HT-29 (cell line): ENCODE data around the gene PFKFB3. TPM values are rescaled to one million over a fixed set of nuclear protein-coding genes. Genes with fewer than 3 reads are reported as not detected.
"Not testable (repeated sequence)": the region's sequence is repeated elsewhere in the genome, so short reads cannot be mapped to it uniquely, and the experiment has no call there.

Experiments
- DNase-seq: peaks from one replicate; pipeline ENCODE4 v3.0.0-alpha.2; 2015; ENCODE audit warnings: low spot score
- total RNA-seq: library from RNA; depleted of rRNA; stranded (reverse); fragments of >200 nt; shearing (Covaris generic); gene quantifications from 2 replicates; pipeline ENCODE4 v1.2.3, GENCODE V29; 2014

Gene PFKFB3
- total RNA-seq, 1 experiment from 2014 or later, result 15.2 TPM

DNA sequence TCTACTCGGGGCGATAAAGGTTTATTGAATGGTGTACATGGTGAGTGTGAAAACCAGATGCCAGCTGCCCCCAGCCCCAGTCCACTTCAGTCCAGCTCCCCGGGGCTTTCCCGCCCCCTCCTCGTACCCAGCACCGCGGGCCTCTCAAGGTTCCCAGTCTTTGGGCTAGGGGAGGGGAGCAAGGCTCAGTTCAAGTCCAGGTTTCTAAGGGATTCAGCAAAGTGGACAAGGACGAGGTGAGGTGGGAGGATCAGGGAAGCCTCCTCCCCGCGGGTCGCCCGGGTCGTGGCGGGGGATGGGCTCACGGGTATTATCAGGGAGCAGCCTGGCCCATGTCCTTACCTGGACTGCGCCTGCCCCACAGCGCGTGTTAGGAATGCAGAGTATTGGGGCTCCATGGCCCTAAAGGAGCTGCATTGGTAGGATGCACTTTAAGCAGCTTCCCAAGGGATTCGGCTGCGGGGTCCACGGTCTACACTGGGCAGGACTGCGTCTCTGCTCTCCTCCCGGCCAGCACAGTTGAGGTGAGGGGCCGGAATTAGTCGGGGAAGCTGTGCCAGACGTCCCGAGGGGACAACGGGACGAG is 541 bp upstream of the PFKFB3 start:
- DNase-seq, result no peak

DNA sequence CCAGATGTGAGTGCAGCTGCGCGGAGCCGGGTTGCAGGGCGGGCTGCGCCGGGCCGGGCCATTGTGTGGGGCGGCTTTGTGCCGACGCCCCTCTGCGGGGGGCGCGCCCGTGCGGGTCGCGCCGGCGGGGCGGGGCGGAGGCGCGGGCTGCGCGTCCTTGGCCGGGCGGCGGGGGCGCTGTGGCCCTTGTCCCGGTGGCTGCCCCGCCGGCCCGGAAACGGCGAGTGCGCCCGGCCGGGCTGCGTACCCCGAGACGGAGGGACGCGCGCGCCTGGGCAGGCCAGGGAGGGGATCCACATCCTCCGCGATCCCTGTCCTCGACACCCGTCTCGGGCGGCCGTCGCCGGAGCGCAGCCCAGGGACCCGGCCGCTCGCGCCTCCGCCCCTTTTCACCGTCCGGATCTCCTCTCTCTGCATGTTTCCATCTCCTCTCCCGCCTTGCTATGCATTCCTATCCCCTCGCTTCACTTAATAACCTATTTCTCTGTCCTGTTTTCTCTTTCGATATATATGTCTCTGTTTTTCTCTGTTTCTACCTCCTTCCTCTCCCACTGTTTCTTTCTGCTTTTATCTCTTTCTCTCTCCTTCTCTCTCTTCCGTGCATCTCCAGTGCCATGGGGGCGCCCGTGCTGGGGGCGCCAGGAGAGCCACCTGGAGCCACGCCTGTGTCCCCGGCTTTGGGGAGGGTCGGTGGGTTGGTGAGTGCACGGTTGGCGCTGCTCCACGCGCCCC is 765 bp downstream of the PFKFB3 start:
- DNase-seq, result peak; percentile 30

DNA sequence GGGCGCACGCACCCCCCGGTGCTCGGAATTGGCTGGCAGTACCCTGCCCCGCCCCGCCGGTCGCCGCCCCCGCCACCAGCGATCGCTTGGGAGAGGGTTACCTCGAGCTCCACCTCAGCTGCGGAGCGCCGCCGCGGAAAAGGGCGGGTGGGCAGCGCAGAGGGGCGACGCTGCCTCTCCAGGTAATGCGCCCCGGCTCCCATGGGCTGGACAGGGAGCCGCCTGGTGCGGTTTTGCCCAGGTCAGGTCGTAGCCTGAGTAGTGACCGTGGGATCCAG is 1.3 kb downstream of the PFKFB3 start:
- peak; percentile 24 for DNase-seq

DNA sequence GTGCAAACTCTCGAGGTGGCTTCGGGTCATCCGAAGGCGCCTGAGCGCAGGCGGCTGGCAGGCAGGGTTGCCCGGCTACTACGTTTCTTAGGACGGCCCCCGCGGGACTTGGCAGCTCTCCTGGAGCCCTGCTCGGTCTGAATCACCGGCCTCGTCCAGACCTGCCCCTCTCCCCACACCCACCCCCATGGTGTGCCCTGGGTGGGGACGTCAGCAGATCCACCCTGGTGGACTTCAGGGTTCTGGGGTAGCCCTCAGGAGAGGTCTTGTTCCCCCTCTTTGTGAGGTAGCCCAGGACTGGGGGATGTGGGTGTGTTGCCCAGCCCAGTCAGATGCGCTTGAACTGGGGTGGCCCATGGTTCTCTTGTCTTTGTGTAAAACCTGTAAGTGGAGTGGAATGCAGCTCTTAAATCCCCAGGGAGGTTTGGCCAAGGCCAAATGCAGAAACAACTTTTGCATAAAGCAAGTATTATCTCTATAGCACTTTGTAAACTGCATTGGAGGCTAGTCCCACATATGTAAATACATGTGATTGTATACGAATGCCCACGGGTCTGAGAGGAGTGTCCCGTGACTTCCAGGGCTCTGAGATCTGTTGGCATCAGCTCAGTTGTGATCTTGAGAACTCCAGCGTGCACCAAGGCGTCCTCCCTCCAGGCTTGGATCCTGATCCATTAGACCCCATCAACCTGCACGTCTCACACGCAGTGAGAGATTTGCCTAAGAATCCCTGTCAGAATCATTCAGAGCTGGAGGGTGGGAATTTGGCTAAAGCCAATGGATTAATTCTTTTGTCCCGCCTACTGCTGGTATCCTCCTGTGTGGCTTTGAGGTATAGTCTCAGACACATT is 1.8 kb downstream of the PFKFB3 start:
- DNase-seq, result no peak

DNA sequence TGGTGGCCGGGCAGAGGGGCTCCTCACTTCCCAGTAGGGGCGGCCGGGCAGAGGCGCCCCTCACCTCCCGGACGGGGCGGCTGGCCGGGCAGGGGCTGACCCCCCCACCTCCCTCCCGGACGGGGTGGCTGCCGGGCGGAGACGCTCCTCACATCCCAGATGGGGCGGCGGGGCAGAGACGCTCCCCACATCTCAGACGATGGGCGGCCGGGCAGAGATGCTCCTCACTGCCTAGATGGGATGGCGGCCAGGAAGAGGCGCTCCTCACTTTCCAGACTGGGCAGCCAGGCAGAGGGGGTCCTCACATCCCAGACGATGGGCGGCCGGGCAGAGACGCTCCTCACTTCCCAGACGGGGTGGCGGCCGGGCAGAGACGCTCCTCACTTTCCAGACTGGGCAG is 3.8 kb downstream of the PFKFB3 start:
- not testable (repeated sequence) for DNase-seq

DNA sequence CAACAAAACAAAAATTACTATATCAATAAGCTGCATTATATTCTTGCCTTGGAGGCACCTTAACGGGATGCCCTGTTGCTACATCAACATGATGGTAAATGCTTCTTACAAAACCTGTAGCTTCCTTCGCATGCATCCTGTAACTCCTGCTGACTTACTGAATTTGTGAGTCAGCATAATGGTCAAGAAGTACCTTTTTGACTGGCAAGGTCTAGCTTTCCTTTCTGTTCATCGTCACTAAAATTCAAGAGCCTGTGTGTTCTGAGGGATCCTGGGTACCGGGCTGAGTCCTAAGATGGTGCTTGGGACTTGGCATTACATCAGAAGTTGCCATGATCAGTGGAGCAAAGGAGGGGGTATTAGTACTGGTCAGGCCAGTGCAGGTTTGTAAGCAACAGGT is 4.9 kb downstream of the PFKFB3 start:
- no peak for DNase-seq

DNA sequence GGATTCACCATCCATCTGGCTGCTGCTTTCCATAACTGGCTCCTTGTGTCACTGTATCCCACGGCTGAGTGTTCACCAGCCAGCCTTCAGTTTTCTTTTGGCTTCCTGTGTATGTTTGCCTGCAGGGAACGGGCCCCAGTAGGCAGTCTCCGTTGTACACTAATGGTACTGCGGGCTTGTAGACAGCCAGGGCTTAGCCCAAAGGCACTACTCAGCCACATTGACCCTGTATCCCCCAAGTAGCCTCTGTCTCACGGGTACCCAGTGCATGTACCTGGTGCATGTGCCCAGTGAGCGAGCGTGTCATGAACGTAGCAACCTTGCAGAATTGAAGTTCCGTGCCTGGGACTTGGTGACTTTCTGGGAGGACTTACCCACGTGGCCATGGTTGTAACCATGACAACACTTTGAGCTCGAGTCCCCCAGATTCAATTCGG is 6.1 kb downstream of the PFKFB3 start:
- no peak for DNase-seq

DNA sequence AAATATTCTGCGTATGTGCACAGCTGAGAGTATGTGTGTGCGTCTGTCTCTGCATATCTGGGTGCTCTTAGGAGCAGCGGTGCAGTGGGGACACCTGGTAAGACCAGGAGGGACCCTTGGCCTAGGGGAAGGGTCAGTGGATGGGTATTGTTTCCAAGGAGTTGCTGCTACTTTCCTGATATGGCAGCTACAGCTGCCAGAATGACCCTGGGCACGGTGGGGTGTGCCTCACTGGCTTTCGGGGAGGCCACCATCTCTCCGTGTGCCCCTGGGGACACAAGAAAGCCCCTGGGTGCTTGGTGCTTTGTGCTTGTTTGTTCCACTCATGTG is 8.6 kb downstream of the PFKFB3 start:
- DNase-seq, result no peak

DNA sequence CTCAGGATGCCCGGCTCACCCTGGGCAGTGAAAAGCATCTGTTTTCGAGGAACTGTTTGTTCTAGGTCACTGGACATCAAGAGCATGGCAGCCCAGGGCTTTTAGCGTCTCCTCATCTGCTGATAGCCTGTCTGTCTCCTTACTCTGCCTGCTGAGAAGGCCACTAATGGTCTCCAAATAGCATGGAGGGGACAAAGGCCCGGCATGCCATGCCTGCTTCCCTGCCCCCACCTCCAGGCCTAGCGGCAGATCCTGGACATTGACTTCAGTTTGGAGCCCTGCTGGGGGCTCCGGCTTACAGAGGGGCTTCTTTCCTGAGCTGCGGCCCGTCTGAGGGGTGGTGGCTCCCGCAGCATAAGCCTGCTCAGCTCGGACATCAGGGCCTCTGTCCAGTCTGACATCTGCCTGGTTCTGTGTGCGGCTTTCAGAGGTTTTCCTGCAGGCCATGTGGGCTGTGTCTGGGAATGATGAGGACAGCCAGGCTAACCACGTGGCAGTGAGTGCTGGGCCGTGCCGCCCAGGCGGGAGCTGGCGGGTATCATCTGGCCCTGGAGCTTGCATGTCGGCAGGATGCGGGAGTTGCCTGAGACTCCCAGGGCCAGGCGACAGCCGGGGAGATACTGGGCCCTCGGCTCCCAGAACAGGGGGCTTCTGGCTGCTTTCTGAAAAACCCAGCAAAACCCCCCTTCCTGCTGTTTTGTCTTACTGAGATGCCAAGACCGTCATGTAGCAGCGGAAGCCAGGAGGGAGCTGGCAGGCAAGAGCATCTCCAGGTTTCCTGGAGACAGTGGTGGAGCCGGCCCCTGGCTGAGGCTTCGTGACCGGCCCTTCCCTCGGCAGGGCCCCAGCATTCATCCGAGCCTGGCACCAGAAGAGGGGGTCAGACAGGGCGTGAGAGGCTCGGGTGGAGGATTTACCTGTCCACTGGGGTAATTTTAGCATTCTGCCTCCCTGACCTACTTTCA is 9.2 kb downstream of the PFKFB3 start:
- no peak for DNase-seq

DNA sequence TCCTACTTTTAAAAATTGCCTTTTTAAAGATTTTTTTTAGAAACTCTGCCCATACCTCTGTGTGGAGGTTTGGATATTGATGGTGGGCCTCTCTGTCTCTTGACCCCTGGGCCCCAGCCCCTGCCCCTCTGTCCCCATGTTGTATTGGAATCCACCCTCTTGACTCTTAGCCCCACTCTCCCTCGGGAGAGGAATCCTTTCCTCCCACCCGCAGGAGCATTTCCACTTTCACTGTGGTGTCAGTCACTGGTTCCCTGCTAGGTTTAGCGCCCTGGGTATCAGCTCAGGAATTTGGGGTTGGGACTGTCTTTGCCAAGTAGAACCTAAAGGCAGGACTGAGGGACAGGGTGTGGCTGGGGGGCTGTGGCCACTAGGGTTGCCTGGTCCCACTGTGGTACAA is 10.1 kb downstream of the PFKFB3 start:
- DNase-seq, result no peak

DNA sequence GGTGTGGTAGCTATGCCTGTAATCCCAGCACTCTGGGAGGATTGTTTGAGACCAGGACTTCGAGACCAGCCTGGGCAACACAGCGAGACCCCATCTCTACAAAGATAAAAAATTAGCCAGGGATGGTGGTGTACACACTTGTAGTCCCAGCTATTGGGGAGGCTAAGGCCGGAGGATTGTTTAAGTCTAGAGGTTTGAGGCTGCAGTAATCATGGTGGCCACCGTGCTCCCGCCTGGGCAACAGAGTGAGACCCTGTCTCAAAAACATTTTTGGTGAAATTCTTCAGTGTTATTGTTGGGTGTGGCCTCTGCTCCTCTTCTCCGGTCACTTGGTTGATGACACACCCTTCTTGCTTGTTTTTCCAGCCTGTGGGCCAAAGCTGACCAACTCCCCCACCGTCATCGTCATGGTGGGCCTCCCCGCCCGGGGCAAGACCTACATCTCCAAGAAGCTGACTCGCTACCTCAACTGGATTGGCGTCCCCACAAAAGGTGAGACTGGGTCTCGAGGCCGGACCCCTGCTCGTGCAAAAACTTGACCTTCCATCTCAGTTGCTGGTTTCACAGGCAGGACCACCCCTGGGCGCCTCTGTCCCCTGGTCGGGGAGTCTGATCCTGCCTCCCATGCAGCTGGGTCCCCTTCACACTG is 10.6 kb downstream of the PFKFB3 start:
- DNase-seq, result no peak

DNA sequence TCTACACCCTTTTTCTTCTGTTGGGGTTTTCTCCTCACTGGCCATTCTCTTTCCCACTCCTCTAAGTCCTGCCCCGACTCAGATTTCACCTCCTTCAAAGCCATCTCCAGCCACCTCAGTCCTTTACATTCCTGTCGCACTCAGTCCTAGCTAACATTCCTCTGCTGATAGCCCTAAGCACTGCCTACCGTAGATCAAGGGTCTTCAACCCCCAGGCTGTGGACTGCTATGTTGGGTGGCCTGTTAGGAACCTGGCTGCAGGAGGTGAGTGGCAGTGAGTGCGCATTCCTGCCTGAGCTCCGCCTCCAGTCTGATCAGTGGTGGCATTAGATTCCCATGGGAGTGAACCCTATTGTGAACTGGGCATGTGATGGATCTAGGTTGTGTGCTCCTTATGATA is 11.2 kb downstream of the PFKFB3 start:
- DNase-seq, result no peak

DNA sequence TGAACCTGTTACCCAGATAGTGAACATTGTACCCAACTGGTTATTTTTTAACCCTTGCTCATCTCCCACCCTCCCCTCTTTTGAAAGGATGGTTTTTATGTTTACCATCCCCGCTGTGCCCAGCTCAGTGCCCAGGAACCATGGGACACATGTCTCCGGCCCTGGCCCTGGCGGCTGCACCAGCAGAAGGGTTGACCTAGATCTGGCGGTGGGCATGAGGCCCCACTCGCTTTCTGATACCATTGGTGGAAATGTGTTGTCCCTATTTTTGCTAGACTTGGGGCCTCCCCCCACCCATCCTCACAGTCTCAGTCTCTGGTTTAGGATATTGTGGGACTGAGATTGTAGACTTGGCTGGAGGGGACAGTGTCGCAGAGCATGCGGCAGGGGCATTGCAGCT is 11.9 kb downstream of the PFKFB3 start:
- no peak for DNase-seq

DNA sequence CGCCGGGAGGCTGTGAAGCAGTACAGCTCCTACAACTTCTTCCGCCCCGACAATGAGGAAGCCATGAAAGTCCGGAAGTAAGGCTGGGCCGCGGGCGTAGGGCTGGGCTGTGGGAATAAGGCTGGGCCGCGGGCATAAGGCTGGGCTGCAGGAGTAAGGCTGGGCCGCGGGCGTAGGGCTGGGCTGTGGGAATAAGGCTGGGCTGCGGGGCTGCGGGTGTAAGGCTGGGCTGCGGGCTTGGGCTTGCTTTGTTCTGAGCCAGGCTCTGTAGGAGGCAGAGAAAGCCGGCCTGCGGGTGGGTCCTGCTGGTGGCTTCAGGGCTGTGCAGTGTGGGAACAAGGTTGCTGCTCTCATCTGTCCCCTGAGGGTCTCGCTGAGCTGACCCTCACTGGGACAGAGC is 12.5 kb downstream of the PFKFB3 start:
- DNase-seq, result no peak

DNA sequence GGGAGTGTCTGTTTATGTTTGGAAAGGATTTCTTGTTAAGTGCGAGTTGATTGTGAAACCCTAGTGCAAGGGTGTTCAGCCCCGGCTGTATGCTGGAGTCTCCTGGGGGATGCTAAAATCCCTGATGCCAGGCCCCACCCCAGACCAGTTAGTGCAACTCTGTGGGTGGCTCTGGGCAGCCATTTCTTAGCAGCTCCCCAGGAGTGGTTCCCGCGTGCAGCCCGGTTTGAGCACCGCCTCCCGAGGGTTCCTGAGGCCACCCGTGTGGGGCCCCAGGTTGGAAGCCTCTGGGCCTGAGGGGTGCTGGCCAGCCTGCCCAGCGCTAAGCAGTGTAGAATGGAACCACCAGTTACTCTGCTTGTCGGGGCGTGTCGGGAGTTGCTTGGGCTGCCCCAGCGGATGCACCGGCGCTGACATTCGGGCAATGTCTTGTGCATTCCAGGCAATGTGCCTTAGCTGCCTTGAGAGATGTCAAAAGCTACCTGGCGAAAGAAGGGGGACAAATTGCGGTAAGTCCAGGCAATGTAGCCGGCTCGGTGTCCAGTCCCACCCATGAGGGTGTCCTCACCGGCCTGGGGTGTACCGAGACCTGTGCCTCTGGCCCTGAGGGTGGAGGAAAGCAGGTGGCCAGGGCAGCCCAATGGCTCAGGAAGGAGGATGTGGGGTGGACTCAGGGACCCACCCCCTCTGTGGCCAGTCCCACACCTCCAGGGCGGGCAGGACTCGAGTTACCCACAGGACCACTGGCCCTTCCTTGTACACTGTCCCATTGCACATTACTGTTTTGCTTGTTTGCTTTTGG is 13.2 kb downstream of the PFKFB3 start:
- no peak for DNase-seq

DNA sequence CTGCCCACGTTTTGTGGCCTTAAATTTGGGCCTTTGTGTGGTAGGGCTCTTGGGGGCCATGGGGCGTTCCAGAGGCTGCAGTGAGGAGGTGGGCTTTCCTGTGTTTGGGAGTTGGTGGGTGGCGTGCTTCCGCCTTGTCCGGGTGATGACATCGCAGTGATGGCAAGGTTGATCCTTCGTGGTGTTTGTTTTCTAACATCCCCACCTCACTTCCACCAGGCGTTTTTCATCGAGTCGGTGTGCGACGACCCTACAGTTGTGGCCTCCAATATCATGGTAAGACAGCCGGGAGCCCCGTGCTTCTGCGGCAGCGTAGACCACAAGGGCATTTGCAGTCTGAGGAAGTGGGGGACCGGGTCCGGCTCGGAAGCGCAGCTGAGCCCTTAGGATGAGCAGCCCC is 14.2 kb downstream of the PFKFB3 start:
- DNase-seq, result no peak

DNA sequence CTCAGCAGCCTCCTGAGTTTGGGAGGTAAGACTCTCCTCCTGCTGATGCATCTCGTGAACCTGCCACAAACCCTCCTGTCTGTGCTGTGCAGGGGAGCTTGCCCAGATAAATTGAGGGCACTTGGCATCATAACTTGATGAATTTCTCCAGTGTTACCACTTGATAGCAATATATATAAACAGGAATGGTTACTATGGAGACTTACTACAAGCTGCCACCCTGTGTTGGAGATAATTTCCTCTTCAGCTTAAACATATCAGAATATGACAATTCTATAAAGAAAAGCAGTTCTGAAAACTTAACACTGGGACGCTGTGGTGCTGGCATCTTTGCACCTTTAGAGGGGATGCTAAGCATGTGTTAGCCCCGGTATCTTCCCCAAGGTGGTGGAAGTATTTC is 14.9 kb downstream of the PFKFB3 start:
- no peak for DNase-seq

DNA sequence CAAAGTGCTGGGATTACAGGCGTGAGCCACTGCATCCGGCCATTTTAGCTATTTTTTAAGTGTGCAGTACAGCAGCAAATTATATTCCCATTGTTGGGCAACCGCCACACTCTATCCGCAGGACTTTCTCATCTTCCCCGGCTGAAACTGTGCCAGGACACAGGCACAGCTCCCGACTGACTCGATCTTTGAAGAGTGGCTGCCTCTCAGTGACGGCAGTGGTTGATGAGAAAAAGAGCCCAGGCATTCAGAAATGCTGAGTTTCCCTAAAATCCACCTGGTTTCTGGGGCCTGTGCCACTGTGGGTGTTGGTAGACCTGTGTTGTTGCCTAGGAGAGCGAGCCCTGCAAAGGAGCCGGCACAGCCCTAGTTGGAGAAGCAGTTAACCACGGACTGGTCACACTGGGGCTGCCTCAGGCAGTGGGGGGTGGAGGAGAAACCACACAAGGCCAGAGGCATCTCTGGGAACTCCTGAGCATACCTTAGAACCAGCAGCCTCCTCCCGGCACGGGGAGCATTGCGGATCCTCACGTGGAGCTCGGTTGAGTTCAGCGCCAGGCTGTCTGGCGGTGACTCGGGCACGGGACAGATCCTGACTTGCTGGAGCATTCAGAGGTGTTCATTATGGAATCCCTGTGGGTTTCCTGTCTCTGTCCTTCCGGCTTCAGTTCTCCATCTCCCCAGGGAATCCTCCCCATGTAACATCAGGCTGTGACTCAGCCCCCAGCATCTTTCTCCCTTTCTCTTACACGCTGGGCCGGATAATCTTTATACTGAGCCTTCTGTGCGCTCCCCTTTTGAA is 16.2 kb downstream of the PFKFB3 start:
- DNase-seq, result no peak

DNA sequence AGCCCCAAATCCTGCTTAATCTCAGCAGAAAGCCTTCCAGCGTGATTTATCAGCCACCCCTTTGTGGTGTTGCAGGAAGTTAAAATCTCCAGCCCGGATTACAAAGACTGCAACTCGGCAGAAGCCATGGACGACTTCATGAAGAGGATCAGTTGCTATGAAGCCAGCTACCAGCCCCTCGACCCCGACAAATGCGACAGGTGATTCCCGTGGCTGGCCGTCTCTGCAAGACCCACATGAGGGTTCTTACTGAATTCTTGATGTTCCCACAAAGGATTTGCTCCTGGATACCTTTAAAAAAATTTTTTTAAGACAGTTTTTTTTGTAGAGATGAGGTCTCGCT is 16.7 kb downstream of the PFKFB3 start:
- no peak for DNase-seq
